Measurements from ENCODE around the gene LEF1.

DNA sequence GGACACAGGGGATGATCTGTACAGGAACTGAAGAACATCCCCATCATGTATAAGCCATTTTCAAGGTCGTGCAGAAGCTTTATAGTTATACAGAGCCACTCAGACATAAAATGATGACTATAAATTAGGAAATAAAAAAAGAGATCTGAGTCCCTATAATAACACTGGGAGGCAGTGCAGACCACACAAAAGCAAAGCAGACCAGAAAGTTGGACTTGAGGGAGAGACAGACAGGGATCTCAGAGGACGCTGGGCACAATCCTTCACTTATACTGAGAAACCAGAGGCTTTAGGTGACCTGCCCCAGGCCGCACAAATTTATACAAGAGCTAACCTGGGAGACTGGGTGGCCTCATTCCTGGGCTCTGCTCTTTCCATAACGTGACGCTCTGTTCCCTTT lies 108.6 kb downstream of the LEF1 start:
- TF ChIP-seq, protein P1, sequence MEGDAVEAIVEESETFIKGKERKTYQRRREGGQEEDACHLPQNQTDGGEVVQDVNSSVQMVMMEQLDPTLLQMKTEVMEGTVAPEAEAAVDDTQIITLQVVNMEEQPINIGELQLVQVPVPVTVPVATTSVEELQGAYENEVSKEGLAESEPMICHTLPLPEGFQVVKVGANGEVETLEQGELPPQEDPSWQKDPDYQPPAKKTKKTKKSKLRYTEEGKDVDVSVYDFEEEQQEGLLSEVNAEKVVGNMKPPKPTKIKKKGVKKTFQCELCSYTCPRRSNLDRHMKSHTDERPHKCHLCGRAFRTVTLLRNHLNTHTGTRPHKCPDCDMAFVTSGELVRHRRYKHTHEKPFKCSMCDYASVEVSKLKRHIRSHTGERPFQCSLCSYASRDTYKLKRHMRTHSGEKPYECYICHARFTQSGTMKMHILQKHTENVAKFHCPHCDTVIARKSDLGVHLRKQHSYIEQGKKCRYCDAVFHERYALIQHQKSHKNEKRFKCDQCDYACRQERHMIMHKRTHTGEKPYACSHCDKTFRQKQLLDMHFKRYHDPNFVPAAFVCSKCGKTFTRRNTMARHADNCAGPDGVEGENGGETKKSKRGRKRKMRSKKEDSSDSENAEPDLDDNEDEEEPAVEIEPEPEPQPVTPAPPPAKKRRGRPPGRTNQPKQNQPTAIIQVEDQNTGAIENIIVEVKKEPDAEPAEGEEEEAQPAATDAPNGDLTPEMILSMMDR (IDR thresholded peaks at IDR 0.05; ENCODE audit: low read depth, low read length): peak; percentile 35
- no peak for TF ChIP-seq EZH2phosphoT487 (IDR thresholded peaks at IDR 0.05; ENCODE audit: low read depth)
